ENCODE measurements around the gene KIF14.

DNA sequence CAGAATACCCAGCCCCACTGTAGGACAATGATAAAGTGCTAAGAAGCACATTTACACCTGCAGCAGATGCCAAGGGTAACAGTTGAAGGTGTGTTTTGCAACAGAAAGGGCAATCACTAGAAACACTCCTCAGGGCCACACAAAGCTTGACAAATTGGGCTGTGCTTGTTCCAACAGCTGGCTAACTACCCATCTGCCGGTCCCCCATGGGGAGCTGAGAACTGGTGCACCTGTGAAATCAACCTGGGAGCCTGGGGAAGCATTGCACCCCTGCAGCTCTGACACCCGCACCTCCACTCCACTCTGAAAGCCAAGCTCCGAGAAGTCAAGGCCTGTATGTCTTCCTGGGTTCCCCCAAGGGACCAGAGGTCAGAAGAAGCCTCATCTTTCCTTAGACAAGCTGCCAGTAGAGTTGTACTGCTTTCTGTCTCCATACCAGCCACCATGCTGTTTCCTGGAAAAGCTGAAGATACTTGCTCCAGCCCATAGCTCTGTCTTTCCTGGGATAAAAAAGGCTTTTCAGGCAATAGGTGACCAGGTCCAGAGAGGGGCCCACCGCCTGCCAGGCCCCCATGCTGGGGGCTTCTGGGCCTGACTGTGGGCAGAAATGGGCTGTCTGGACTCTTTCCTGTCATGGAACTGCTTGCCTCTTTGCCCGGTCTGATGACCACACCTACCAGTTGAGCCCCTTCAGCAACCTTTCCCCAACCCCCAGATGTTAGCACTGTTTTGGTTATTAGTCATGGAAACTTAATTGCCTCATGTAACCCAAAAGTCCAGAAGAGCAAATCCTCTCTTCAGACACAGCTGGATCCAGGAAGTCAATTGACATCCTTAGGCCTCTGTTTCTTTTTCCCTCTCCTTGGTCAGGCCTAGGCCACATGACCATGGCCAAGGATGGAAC is 93.6 kb downstream of the KIF14 start:
- TF ChIP-seq EP300 (IDR thresholded peaks at IDR 0.05; ENCODE audit: borderline replicate concordance) (no peak), TEAD4 (IDR thresholded peaks at IDR 0.05) (no peak), CEBPB (IDR thresholded peaks at IDR 0.05) (no peak), CREB1 (IDR thresholded peaks at IDR 0.05; ENCODE audit: low read depth) (no peak), TAF1 (IDR thresholded peaks at IDR 0.05; ENCODE audit: low read depth) (no peak)
- TF ChIP-seq, protein P1, sequence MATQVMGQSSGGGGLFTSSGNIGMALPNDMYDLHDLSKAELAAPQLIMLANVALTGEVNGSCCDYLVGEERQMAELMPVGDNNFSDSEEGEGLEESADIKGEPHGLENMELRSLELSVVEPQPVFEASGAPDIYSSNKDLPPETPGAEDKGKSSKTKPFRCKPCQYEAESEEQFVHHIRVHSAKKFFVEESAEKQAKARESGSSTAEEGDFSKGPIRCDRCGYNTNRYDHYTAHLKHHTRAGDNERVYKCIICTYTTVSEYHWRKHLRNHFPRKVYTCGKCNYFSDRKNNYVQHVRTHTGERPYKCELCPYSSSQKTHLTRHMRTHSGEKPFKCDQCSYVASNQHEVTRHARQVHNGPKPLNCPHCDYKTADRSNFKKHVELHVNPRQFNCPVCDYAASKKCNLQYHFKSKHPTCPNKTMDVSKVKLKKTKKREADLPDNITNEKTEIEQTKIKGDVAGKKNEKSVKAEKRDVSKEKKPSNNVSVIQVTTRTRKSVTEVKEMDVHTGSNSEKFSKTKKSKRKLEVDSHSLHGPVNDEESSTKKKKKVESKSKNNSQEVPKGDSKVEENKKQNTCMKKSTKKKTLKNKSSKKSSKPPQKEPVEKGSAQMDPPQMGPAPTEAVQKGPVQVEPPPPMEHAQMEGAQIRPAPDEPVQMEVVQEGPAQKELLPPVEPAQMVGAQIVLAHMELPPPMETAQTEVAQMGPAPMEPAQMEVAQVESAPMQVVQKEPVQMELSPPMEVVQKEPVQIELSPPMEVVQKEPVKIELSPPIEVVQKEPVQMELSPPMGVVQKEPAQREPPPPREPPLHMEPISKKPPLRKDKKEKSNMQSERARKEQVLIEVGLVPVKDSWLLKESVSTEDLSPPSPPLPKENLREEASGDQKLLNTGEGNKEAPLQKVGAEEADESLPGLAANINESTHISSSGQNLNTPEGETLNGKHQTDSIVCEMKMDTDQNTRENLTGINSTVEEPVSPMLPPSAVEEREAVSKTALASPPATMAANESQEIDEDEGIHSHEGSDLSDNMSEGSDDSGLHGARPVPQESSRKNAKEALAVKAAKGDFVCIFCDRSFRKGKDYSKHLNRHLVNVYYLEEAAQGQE (IDR thresholded peaks at IDR 0.05; ENCODE audit: low read depth): no peak

Data from Ishikawa (cell line).